HAP-1 (cell line): ENCODE data around the gene SLC6A17.

ENCODE experiments used
- DNase-seq, 2 experiments: peaks; one replicate each; pipeline ENCODE4 v3.0.0-alpha.2; 2016 to 2020; ENCODE audit warnings: low spot score in 2 of 2
- H3K27me3 ChIP-seq: fragments of 250-450 bp; sonication (Bioruptor Pico); 2 replicates; pipeline ENCODE4 v1.5.1; 2020; ENCODE audit warnings: low read depth, mild to moderate bottlenecking, moderate library complexity
- H3K36me3 ChIP-seq: fragments of 250-450 bp; sonication (Bioruptor Pico); replicated peaks from 2 replicates; pipeline ENCODE4 v1.5.1; 2020; ENCODE audit warnings: mild to moderate bottlenecking
- H3K4me1 ChIP-seq: fragments of 250-450 bp; sonication (Bioruptor Pico); 2 replicates; pipeline ENCODE4 v1.5.1; 2020; ENCODE audit warnings: mild to moderate bottlenecking
- H3K4me3 ChIP-seq: fragments of 250-450 bp; sonication (Bioruptor Pico); 2 replicates; pipeline ENCODE4 v1.5.1; 2020; ENCODE audit warnings: mild to moderate bottlenecking, moderate library complexity
- H3K9me3 ChIP-seq: fragments of 250-450 bp; sonication (Bioruptor Pico); 2 replicates; pipeline ENCODE4 v1.5.1; 2020; ENCODE audit warnings: mild to moderate bottlenecking, moderate library complexity
- in situ Hi-C: fragments of 300-500 bp; cut with MboI; formaldehyde crosslinking; loops from 3 replicates; pipeline ENCODE4 v1.14.3; 2020; ENCODE audit warnings: low sequenced_read_pairs, inconsistent platforms, mixed read lengths

Gene SLC6A17

GRCh38 chr1:110207831-110208230, 57.5 kb downstream of the SLC6A17 start:
- Histone ChIP-seq H3K4me3 (no peak overlapping the region), H3K4me1 (peaks cover 17% of the 10 kb centered on the region), H3K36me3 (no peaks in the 10 kb centered on the region), H3K27me3 (no peaks in the 10 kb centered on the region), H3K9me3 (no peaks in the 10 kb centered on the region)
- DNase-seq, result peak; percentile 50 to 85
- in situ Hi-C loops, result no loop called here

DNA sequence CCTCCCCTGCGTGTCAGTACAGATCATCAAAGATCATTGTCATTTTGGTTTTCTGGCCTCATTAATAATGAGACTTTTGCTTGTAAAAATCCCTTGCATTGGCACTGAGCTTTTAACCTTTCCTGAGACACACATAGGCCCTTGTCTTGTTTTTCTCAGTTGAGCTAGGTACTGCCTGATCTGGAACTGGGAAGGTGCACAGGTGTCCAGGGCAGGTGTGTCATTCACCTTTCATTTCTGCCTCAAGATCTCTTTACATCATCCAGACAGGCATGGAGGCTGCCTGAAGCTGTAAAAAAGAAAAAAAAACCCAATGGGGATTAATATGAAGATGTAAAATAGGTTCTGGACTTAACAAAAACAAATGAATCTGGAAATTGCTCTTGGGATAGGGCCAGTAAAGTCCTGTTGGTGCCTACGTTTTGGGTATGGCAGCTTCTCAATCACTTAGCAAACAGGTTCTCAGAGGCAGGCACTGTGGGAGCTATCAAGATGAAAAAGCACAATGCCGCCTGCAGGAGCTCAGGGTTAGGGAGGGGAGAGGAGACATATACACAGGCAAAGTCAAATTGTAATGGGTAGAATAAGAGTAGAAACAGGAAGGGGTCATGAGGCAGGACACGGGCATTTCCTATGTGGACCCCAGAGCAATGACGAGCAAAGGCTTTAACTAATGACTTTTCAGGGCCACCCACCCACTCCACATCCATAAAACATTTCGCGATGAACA, 58.8 kb downstream of the SLC6A17 start:
- Histone ChIP-seq H3K27me3 (no peaks in the 10 kb centered on the region), H3K9me3 (no peaks in the 10 kb centered on the region), H3K4me1 (peaks cover 17% of the 10 kb centered on the region), H3K4me3 (peak overlapping the region; percentile 31), H3K36me3 (no peaks in the 10 kb centered on the region)
- DNase-seq, result no peak
- in situ Hi-C loops, result no loop called here

DNA sequence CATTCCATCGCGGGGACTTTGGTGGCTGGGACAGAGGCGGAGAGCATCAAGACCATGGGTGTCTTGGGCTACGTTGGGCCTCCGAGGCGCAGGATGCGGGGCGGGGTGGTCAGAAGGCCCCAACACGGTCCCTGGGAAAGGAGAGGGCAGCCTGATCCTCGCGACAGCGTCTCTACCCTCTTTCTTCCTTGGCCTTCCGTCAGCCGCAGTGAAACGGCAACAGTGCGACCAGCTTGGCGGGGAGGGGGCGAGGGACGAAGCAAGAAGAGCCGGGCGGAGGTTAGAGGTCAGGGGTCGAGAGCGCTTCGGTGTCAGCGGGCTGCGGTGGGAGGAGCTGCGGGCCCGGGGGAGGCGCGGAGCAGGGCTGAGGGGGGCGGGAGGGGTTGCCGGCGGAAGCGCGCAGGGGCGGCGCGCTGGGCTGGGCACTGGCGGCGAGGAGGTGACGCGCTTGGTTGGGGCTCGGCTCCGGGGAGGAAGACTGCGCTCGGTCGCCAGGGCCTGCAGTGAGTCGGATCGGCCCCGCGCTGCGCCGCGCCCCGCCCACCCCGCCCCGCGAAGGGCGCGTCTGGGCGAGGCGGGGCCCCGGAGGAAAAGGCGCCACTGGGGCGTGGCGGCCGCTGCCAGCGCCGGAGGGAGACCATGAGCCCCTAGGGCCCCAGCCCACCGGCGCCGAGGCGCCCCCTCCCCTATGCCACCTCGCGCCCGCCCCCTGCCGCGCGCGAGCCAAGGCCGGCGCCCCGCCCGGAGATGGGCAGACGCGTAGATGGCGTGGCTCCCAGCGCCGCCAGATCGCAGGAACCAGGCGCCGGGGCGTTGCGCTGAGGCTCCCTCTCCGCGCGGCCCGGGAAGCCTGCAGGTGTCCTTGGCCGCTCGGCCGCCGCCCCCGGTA, 59.7 kb downstream of the SLC6A17 start, which contains the start of gene KCNC4:
Gene KCNC4, plus strand, starts transcription at position 600 of the 889 bp plus-strand sequence. CDS start 1,186 bp downstream, outside the sequence.
- DNase-seq, result peak; percentile 83 to 92
- Histone ChIP-seq H3K4me3 (peak within 1 kb of the TSS; percentile 51), H3K4me1 (peaks cover 17% of the 10 kb centered on the region), H3K9me3 (no peaks in the 10 kb centered on the region), H3K27me3 (no peaks in the 10 kb centered on the region), H3K36me3 (no peaks in the 10 kb centered on the region; the same call in 1 of the 2 replicates)
- in situ Hi-C loops, result no loop called here

- no peaks in the 10 kb centered on the region; the same call in 1 of the 2 replicates for H3K36me3 ChIP-seq
- peak overlapping the region; percentile 51 for H3K4me3 ChIP-seq
- H3K4me1 ChIP-seq, result peaks cover 17% of the 10 kb centered on the region
- in situ Hi-C loops, result no loop called here
- peak; percentile 28 to 71 for DNase-seq
- H3K9me3 ChIP-seq, result no peaks in the 10 kb centered on the region
- no peaks in the 10 kb centered on the region for H3K27me3 ChIP-seq
Observed at GRCh38 chr1:110210604-110211495, 60.6 kb downstream of the SLC6A17 start.

DNA sequence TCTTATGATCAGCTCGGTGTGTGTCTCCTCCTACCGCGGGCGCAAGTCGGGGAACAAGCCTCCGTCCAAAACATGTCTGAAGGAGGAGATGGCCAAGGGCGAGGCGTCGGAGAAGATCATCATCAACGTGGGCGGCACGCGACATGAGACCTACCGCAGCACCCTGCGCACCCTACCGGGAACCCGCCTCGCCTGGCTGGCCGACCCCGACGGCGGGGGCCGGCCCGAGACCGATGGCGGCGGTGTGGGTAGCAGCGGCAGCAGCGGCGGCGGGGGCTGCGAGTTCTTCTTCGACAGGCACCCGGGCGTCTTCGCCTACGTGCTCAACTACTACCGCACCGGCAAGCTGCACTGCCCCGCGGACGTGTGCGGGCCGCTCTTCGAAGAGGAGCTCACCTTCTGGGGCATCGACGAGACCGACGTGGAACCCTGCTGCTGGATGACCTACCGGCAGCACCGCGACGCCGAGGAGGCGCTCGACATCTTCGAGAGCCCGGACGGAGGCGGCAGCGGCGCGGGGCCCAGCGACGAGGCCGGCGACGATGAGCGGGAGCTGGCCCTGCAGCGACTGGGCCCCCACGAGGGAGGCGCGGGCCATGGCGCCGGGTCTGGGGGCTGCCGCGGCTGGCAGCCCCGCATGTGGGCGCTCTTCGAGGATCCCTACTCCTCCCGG, 61.3 kb downstream of the SLC6A17 start:
- no peak for DNase-seq
- in situ Hi-C loops, result no loop called here
- no peaks in the 10 kb centered on the region; the same call in 1 of the 2 replicates for H3K36me3 ChIP-seq
- H3K9me3 ChIP-seq, result no peaks in the 10 kb centered on the region
- H3K4me1 ChIP-seq, result peaks cover 17% of the 10 kb centered on the region
- peak overlapping the region; percentile 51 for H3K4me3 ChIP-seq
- no peaks in the 10 kb centered on the region for H3K27me3 ChIP-seq

GRCh38 chr1:110212169-110213142, 62.2 kb downstream of the SLC6A17 start:
- no peaks in the 10 kb centered on the region; the same call in 1 of the 2 replicates for H3K36me3 ChIP-seq
- DNase-seq, result peak in 1 of 2 experiments; percentile 28
- peak overlapping the region; percentile 12 for H3K4me3 ChIP-seq
- H3K4me1 ChIP-seq, result peaks cover 17% of the 10 kb centered on the region
- in situ Hi-C loops, result no loop called here
- H3K9me3 ChIP-seq, result no peaks in the 10 kb centered on the region
- no peaks in the 10 kb centered on the region for H3K27me3 ChIP-seq

DNA sequence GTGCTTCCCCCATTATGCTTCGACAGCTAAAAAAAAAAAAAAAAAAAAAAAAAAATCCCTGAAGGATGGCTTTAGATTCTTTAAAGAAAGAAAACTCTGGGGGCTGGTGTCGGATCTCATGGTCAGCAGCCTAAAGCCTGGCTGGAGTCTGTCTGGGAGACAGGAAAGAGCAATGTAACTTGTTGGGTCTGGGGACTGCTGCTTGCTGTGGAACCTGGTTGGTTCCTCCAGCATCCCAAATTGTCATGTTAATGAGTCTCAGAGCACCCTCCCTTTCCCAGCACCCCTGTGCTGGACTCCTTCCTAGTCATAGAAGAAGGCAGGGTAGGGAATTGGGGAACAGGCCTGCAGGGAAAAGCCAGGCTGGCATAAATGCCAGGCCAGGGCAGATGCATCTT, 62.8 kb downstream of the SLC6A17 start:
- H3K4me3 ChIP-seq, result no peak overlapping the region
- DNase-seq, result no peak
- no peaks in the 10 kb centered on the region; the same call in 1 of the 2 replicates for H3K36me3 ChIP-seq
- H3K4me1 ChIP-seq, result peaks cover 17% of the 10 kb centered on the region
- no peaks in the 10 kb centered on the region for H3K27me3 ChIP-seq
- H3K9me3 ChIP-seq, result no peaks in the 10 kb centered on the region
- in situ Hi-C loops, result no loop called here

GRCh38 chr1:110214454-110215404, 64.4 kb downstream of the SLC6A17 start:
- Histone ChIP-seq H3K9me3 (no peaks in the 10 kb centered on the region), H3K4me1 (peaks cover 15% of the 10 kb centered on the region), H3K36me3 (no peaks in the 10 kb centered on the region; the same call in 1 of the 2 replicates), H3K4me3 (no peak overlapping the region), H3K27me3 (no peaks in the 10 kb centered on the region)
- in situ Hi-C loops, result no loop called here
- DNase-seq, result no peak

DNA sequence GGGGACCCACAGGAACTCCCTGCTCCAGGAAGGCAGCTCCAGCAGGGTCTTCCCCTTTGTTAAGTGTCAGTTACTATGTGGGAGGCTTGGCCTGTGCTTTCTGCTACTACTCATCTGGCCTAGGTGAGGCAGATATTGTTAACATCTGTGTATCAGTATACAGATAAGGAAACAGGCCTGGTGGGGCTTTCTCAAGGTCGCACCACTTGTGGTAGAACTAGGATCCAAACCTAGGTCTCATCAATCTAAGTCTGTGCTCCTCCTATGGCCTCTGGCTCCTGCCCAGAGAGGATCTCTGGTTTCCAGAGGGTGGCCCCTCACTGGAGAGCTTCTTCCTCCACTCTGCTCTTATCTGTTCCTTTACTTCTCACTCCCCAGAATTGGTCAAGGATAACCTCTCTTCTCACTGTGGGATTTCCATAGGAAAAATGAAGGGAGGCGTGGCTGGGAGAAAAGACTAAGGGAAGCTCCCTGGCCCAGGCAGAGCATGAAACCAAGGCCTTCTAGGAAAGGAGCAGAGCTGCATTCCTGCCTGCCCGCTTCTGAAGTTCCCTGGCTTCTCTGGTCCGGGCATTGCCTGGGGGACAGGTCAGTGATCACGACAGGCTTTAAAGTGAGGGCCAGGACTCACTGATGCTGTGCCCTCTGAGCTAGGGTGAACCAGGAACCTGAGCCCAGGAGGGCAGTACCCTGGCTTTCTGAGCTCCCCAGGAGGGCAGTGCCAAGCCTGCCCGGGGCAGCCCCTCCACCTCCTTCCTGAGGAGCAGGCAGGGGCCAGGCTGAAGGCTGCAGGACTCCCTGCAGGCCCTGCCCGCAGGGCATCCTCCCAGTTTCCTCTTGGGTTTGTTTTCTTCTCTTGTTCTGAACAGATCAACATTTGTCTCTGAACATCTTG, 65.6 kb downstream of the SLC6A17 start:
- H3K27me3 ChIP-seq, result no peaks in the 10 kb centered on the region
- no peaks in the 10 kb centered on the region; the same call in 1 of the 2 replicates for H3K36me3 ChIP-seq
- no peaks in the 10 kb centered on the region for H3K9me3 ChIP-seq
- H3K4me3 ChIP-seq, result no peak overlapping the region
- peaks cover 14% of the 10 kb centered on the region for H3K4me1 ChIP-seq
- in situ Hi-C loops, result no loop called here
- DNase-seq, result no peak

DNA sequence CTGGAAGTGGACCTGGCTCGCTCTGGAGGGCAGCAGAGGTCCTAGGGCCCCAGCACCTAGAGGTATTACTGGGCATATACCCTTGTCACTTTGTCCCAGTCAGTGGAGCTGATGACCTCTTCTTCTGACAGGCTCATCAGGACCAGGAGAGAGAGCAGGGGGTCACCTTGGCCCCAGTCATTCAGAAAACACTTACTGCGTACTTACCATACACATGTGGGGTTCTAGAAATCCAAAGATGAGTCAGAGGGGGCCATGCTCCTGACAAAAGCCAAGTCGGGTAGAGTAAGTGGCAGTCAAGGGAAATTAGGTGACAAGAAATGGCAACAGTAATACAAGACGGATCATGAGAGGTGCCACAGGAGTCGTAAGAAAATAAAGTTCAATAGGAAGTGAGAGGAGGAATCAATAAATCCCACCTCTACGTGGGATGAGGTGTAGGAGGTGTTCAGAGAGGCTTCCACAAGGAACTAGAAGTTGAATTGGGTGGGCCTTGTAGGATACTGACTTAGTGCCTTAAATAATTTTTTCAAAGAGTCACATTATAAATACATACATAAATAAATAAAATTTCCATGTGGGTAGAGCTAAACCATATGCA, 66.7 kb downstream of the SLC6A17 start:
- DNase-seq, result no peak
- Histone ChIP-seq H3K9me3 (no peaks in the 10 kb centered on the region), H3K27me3 (no peaks in the 10 kb centered on the region), H3K4me1 (peaks cover 8% of the 10 kb centered on the region; the same call in 1 of the 2 replicates), H3K36me3 (no peaks in the 10 kb centered on the region; the same call in 1 of the 2 replicates), H3K4me3 (no peak overlapping the region)
- in situ Hi-C loops, result no loop called here
